Cardiac muscle cell (in vitro differentiated cells and primary cell): ENCODE measurements around the gene PPP3CA. TPM values are rescaled to one million over a fixed set of nuclear protein-coding genes. Genes with fewer than 3 reads are reported as not detected.
A peak's percentile ranks its signal among the peaks of the same experiment; 100 is the strongest.

ENCODE experiments used
- DNase-seq, 2 donors: peaks; one replicate each; pipeline versions ENCODE4 v3.0.0 to v3.0.0-alpha.2; 2010 to 2017; ENCODE audit warnings: low read depth in 1 of 2, low spot score in 1 of 2
- H3K27ac ChIP-seq: fragments of 200-600 bp; sonication (generic); 2 replicates; pipeline ENCODE4 v1.5.1; 2016
- H3K27me3 ChIP-seq: fragments of 200-600 bp; sonication (generic); 2 replicates; pipeline ENCODE4 v1.6.0; 2016; ENCODE audit warnings: control low read depth
- H3K36me3 ChIP-seq: fragments of 200-600 bp; sonication (generic); 2 replicates; pipeline ENCODE4 v1.5.1; 2016; ENCODE audit warnings: control low read depth
- H3K4me1 ChIP-seq: fragments of 200-600 bp; sonication (generic); 2 replicates; pipeline ENCODE4 v1.8.1; 2017; ENCODE audit warnings: low read depth, mild to moderate bottlenecking, mixed run types
- H3K4me3 ChIP-seq: fragments of 200-600 bp; sonication (generic); 2 replicates; pipeline ENCODE4 v1.5.1; 2016; ENCODE audit warnings: mild to moderate bottlenecking
- H3K9me3 ChIP-seq: fragments of 200-600 bp; sonication (generic); 2 replicates; pipeline ENCODE4 v1.5.1; 2017; ENCODE audit warnings: low read depth, mild to moderate bottlenecking, control low read depth
- CTCF ChIP-seq: IDR thresholded peaks from 2 replicates; pipeline ENCODE4 v1.5.1; 2012; ENCODE audit warnings: low read depth, mild to moderate bottlenecking, low read length
- polyA plus RNA-seq: library from polyadenylated mRNA; unstranded; fragments of >200 nt; fragmentation: Nextera tagmentation; extraction: Ambion mirVana; gene quantifications from 2 replicates; pipeline ENCODE4 v1.2.1, GENCODE V29; 2016
- total RNA-seq: library from RNA; depleted of rRNA; stranded (reverse); fragments of >200 nt; gene quantifications from 2 replicates; pipeline ENCODE4 v1.2.3, GENCODE V29; 2016

PPP3CA gene
- total and polyA plus RNA-seq, 2 experiments from 2014 or later, result 8.2 to 21.3 TPM

GRCh38 chr4:101348995-101349800 lies 1.9 kb upstream of the PPP3CA start:
- Histone ChIP-seq H3K27me3 (no peaks in the 10 kb centered on the region), H3K4me3 (no peak overlapping the region), H3K27ac (no peak overlapping the region), H3K36me3 (no peaks in the 10 kb centered on the region), H3K9me3 (no peaks in the 10 kb centered on the region), H3K4me1 (no peaks in the 10 kb centered on the region)
- peak in 1 of 2 donors; percentile 54 for DNase-seq
- no peak for TF ChIP-seq CTCF

GRCh38 chr4:101348367-101348827 lies 1.1 kb upstream of the PPP3CA start:
- TF ChIP-seq CTCF, result no peak
- Histone ChIP-seq H3K27ac (peak overlapping the region; percentile 89), H3K27me3 (no peaks in the 10 kb centered on the region), H3K9me3 (no peaks in the 10 kb centered on the region), H3K36me3 (no peaks in the 10 kb centered on the region), H3K4me3 (peak overlapping the region; percentile 84), H3K4me1 (peaks cover 2% of the 10 kb centered on the region)
- DNase-seq, result no peak

GRCh38 chr4:101347557-101348366 lies 436 bp upstream of the PPP3CA start:
- Histone ChIP-seq H3K9me3 (no peaks in the 10 kb centered on the region), H3K36me3 (no peaks in the 10 kb centered on the region), H3K27ac (peak overlapping the region; percentile 89), H3K4me1 (peaks cover 3% of the 10 kb centered on the region), H3K4me3 (peak overlapping the region; percentile 84), H3K27me3 (no peaks in the 10 kb centered on the region)
- peak; percentile 98 to 99 for DNase-seq
- peak; percentile 23 for TF ChIP-seq CTCF

- DNase-seq, result peak; percentile 75 to 82
- Histone ChIP-seq H3K36me3 (no peaks in the 10 kb centered on the region), H3K27ac (peak overlapping the region; percentile 80), H3K4me1 (peaks cover 3% of the 10 kb centered on the region), H3K9me3 (no peaks in the 10 kb centered on the region), H3K4me3 (peak overlapping the region; percentile 84), H3K27me3 (no peaks in the 10 kb centered on the region)
- TF ChIP-seq CTCF, result no peak
Measured at GRCh38 chr4:101346351-101347266, 717 bp downstream of the PPP3CA start.
